UCSD-AML1 (cell line): Measurements from ENCODE around the gene EPHX1.

ENCODE experiments used
- DNase-seq: peaks from one replicate; lab custom pipeline; 2025; ENCODE audit not compliant: unreplicated experiment; lab: John Stamatoyannopoulos, UW

The EPHX1 gene

GRCh38 chr1:225860107-225860506, 50.2 kb downstream of the EPHX1 start:
- DNase-seq: no peak

DNA sequence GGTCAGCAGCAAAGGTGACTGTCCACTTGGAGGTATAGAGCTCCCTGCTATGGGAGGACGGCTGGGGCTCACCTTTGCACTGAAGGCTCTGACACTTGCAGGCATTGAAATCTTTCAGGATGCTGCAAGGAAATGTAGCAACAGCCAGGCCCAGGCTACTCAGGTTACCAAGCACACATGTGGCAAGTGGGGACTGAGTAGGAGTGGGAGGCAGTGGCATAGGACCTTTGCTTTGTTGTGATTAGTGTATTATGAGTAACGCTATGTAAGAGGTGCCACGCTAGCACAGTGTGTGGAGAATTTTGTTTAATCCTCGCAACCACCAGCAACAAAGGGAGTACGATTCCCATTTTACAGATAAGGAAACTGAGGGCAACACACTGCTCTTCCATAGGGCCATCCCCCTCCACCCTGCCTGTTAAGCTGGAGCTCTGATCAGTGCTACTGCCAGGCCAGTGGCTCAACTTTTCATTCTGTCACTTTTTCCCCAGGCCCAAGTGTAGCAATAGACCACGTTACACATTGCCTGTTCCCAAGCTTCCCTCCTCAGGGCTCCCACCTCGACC, 51.0 kb downstream of the EPHX1 start:
- no peak for DNase-seq

GRCh38 chr1:225861834-225862580, 52.1 kb downstream of the EPHX1 start:
- no peak for DNase-seq

DNA sequence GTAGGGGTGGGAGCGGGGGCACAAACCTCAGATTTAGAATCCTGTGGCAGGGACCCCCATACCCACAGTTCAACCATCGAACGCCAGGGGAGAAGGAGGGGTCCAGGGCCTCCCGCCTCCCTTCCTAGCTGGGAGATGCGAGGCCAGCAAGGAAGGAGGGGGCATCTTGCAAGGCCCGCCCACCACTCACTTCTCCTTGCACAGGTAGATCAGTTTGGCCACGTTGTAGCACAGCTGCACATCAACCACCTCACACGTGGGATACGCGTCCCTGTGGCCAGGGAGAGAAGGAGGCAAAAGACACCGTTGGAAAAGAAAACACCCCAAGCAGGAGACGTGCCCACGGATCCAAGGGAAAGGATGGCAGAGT, 52.6 kb downstream of the EPHX1 start:
- no peak for DNase-seq

DNA sequence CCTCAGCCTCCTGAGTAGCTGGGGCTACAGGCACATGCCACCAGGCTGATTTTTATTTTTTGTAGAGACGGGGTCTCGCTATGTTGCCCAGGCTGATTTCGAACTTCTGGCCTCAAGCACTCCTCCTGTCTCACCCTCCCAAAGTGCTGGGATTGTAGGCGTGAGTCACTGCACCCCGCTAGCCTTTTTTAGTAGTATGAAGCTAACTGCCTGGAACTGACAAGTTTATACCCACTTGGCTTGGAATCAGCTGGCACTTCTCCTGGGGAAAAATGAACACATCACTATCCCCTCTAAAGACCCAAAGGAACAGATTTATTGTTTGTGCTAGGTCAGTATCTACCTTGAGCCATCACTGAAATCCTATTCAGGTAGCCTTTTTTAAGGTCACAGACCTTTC, 53.2 kb downstream of the EPHX1 start:
- DNase-seq: no peak

DNA sequence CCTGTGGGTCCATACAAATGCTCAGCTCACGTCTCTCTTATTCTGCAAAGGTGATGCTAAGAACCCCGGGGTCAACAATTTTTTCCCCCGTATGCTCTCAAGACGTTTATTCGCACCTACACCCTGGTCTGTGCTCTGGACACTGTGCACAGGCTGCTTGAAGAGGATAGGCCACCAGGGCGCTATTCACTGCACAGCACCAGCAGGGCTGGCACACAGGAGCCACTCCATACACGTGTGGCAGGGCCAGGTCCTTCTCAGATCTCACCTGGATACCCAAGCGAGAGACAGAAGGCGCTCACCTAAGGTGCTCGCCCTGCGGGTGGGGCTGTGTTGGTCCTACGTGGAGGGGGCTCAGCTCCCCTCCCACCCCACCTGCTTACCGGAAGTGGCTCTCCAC, 55.6 kb downstream of the EPHX1 start:
- no peak for DNase-seq

GRCh38 chr1:225866061-225866837, 56.3 kb downstream of the EPHX1 start:
- peak; percentile 66 for DNase-seq

- DNase-seq: no peak
Measured at GRCh38 chr1:225866981-225867380, 57.1 kb downstream of the EPHX1 start.

GRCh38 chr1:225868631-225869330, 58.9 kb downstream of the EPHX1 start:
- DNase-seq: no peak

DNA sequence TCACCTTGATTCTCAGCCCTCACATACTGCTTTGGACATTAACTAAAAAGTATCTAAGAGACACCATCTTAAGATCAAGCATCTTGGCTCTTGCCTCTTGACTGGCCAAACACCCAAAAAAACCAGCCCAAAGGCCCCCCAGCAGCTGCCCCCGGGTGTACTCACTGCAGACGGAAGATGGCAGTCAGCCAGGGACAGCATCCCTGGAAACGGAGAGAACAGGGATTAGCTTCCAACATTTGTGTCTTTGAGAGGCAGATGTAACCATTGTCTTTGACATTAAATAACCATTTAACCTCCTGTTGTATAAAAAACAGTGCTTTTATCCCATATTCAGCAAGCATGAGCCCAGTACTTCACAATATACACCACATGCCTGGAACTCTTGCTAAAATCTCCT, 61.0 kb downstream of the EPHX1 start:
- no peak for DNase-seq

- DNase-seq: no peak
Measured at GRCh38 chr1:225871359-225872074, 61.6 kb downstream of the EPHX1 start.

DNA sequence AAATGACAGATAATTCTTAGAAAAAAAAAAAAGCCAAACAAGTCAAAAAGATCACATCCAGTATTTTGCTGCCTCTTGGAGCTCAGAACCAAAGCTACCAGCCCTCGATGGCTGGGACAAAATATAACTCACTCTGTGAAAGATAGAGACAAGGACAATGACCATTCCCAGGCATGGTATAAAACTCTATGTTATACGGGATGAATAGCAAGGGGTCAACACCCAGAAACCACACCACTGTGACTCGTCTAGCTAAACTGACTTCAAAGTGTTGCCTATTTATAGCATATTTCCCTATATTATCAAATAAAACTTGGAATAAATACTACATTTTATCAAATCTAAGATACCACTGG, 62.1 kb downstream of the EPHX1 start:
- no peak for DNase-seq

DNA sequence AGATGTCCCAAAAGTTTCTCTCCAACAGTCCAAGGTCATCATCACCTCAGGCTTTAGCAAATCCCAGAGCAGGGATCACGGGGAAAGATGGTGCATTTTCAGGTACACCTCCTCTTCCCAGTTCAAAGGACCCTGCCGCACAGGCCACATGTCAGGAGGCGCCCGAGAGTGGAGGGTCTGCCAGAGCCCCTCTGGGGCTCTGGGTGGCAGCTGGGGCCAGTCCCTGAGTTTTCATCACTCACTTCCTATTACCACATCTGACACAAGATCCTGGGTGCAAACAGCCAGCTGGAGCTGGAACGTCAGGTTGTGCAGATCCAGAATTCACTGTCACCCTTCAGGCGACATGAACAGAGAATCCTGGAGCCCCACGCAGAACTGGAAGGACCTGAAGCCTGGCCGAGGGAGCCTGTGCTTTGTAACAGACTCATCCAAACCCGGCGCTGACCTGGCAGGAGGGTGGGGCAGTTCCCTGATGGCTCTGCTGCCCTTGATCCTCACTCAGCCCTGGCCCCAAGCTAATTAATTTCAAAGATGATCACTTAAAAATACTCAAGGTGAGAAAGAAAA, 63.4 kb downstream of the EPHX1 start:
- no peak for DNase-seq

GRCh38 chr1:225874431-225874830, 64.5 kb downstream of the EPHX1 start:
- no peak for DNase-seq

DNA sequence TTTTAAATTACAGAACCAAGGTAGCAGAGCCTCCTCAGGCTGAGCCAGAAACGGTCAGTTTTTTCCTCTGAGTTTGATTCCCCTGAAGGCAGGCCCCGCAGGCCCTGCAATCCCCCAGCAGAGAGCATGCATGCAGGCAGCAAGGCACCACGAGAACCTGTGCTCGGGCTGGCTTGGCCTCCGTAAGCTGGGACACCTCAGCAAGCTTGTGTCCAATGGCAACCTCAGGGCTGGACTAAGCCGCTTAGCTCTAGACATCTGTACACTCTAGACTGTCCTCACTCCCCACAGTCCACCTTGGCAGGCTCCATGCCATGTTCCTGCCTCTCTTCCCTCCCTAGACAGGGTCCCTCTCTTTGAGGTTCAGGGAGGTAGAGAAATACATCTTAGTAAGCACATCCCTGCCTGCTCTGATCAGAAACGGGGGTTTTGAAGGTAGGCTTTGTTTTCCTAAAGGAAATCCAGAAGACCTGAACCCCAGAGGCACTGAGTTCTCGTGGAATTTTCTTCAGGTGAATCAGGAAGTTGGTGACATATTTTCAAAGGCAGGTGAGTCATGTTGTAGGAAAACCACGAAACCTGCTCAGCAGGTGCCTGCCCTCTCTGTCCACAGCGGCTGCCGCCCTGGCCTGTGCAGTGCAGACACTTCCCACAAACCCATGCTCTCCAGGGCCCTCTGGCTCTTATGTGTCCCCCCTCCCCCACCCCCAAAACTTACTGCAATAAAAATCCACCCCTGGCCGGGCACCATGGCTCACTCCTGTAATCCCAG, 65.3 kb downstream of the EPHX1 start:
- DNase-seq: no peak

DNA sequence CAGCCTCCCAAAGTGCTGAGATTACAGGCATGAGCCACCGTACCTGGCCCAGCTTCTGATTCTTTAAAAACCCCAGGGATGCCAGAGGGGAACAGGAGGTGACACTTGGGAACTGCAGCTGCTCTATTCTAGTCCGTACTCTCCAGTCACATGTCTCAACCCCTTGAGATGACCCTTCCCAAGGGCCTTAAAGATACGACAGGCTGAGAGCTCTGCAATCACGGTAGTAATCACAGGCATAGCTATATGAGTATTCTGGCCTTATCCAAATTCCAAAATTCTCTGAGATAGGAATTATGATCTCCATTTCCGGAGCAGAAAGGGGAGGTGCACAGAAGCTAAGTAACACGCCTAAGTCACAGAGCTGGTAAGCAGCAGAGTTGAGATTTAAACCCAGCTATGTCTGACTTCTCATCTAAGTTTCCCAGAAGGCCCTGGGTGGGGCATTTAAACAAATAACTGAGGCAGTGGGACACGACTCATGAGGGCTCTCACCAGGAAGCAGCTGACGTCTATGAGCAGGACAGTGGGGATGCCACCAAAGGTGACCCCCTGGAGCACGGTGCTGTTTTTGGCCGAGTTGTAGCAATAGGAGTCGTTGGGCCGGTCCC, 67.1 kb downstream of the EPHX1 start:
- DNase-seq: no peak

DNA sequence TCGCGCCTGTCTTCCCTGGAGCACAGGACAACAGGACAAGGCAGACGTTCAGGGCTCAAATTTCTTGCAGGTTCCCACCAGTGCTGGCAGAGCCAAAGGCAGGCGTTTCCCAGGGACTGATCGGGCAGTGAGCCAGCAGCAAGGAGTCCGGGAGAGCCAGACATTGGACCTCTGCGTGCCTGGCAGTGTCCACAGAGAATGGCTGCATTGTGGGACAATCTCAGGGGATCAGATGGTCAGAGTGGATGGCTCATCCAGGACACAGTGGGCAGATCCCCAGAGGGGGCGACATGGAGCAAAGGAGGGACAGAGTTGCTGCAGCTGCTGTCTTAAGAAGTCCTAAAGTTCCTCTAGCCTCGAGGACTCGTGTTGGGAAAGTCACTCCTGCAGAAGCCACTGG, 67.7 kb downstream of the EPHX1 start:
- peak; percentile 47 for DNase-seq

DNA sequence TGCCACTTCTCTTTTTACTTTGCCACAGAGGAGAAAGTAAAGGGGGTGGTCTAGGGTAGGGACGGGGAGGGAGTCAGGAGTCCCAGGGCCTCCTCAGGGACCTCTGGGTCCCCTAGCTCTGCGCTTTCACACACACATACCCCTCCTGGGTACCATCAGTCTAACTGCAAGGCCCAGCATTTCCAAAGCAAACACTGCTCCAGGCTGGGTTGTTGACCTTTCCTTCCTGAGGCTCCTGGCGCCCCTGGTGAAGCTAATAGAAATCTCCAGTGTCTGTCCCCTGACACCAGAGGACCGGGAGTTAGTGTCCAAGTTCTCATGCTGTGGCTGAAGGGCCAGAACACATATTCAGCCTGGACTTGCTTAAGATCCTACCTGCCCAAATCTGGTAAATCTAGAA, 68.4 kb downstream of the EPHX1 start:
- DNase-seq: no peak

DNA sequence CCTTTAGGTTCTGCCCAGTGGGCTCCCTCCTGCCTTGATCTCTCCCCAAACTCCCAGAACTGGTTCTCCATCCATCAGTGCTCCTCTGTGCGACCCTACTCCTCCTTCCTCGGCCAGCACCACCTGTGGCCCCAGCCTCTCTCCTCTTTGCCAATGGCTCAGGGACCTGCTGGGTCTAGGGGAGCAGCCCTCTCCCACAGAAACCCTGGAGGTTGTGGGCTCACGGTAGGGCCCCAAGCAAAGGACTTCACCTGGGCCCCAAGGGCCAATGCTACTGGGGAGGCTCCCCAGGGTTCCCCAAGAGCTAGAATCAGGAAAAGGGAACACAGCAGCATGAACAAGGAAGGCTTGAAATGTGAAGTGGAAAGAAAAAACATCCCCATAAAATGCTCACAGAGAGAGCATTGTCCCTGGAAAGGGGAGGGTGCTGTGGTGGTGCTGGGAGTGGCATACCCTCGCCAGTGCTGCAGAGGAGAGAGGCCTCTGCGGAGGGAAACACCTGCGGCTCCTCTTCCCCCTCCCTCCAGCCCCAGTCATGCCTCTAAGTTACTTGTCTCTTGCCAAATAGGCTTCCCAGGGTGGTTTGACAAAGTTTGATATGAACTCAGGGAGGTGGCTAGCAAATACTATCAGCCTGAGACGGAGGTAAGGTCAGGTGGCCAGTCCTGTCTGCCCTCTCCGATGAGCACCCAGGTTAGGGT, 69.7 kb downstream of the EPHX1 start:
- no peak for DNase-seq
